HG02610 (cell line): ENCODE measurements around the gene ZNF76.

ENCODE experiments used
- ATAC-seq: cut with Tn5 transposase; IDR thresholded peaks from one replicate; pipeline ENCODE4 v1.9.1; 2021; ENCODE audit warnings: mild to moderate bottlenecking, moderate library complexity; ENCODE audit not compliant: unreplicated experiment

Gene ZNF76

GRCh38 chr6:35236223-35236622 is 23.3 kb upstream of the ZNF76 start:
- no peak for ATAC-seq

GRCh38 chr6:35237476-35237875 is 22.1 kb upstream of the ZNF76 start:
- ATAC-seq: no peak

GRCh38 chr6:35238843-35239289 is 20.7 kb upstream of the ZNF76 start:
- ATAC-seq: no peak

- ATAC-seq: no peak
These were observed 20.0 kb upstream of the ZNF76 start for GRCh38 chr6:35239581-35239980.

- no peak for ATAC-seq
These were observed 18.4 kb upstream of the ZNF76 start for GRCh38 chr6:35240838-35241801.

- no peak for ATAC-seq
These were observed 17.0 kb upstream of the ZNF76 start for GRCh38 chr6:35242486-35242885.

GRCh38 chr6:35242906-35243305 is 16.6 kb upstream of the ZNF76 start:
- no peak for ATAC-seq

GRCh38 chr6:35243386-35243958 is 16.1 kb upstream of the ZNF76 start:
- ATAC-seq: no peak

GRCh38 chr6:35244551-35244950 is 15.0 kb upstream of the ZNF76 start:
- no peak for ATAC-seq

- ATAC-seq: no peak
These were observed 11.8 kb upstream of the ZNF76 start for GRCh38 chr6:35247642-35248231.

- ATAC-seq: no peak
These were observed 11.2 kb upstream of the ZNF76 start for GRCh38 chr6:35248300-35248699.

GRCh38 chr6:35248965-35249364 is 10.6 kb upstream of the ZNF76 start:
- ATAC-seq: no peak

- no peak for ATAC-seq
These were observed 7.6 kb upstream of the ZNF76 start for GRCh38 chr6:35251949-35252348.

GRCh38 chr6:35253249-35253648 is 6.3 kb upstream of the ZNF76 start:
- no peak for ATAC-seq

GRCh38 chr6:35258336-35258735 is 1.2 kb upstream of the ZNF76 start:
- no peak for ATAC-seq

GRCh38 chr6:35258858-35259193 is 709 bp upstream of the ZNF76 start:
- peak; percentile 7 for ATAC-seq

- peak; percentile 25 for ATAC-seq
These were observed 534 bp downstream of the ZNF76 start for GRCh38 chr6:35259948-35260590.

GRCh38 chr6:35260591-35261570 is 1.3 kb downstream of the ZNF76 start:
- ATAC-seq: no peak

- no peak for ATAC-seq
These were observed 3.1 kb downstream of the ZNF76 start for GRCh38 chr6:35262596-35262995.

GRCh38 chr6:35264550-35265274 is 5.2 kb downstream of the ZNF76 start:
- ATAC-seq: no peak
